ENCODE measurements around the gene LRRIQ3.
"Not testable (repeated sequence)": the region's sequence is repeated elsewhere in the genome, so short reads cannot be mapped to it uniquely, and the experiment has no call there.

Gene LRRIQ3

GRCh38 chr1:74197657-74198552 is at the start of gene LRRIQ3, which contains the start of gene FPGT:
TSS of gene LRRIQ3 (minus strand) at chr1:74198176. CDS start at chr1:74183684, 14,492 bp downstream.
TSS of gene FPGT (plus strand) at chr1:74198242. CDS start at chr1:74198279, 37 bp downstream.
- peak; percentile 93 to 94 for DNase-seq (ENCODE audit: low read depth in 2 of 2)

- DNase-seq (ENCODE audit: low read depth in 2 of 2): no peak
Measured at GRCh38 chr1:74246315-74246714, 48.3 kb upstream of the LRRIQ3 start.

GRCh38 chr1:74245168-74245772 is 47.3 kb upstream of the LRRIQ3 start:
- DNase-seq (ENCODE audit: low read depth in 2 of 2): no peak

- no peak for DNase-seq (ENCODE audit: low read depth in 2 of 2)
Measured at GRCh38 chr1:74237787-74238186, 39.8 kb upstream of the LRRIQ3 start.

- DNase-seq (ENCODE audit: low read depth in 2 of 2): no peak
Measured at GRCh38 chr1:74237035-74237434, 39.1 kb upstream of the LRRIQ3 start.

GRCh38 chr1:74236440-74236839 is 38.5 kb upstream of the LRRIQ3 start:
- no peak for DNase-seq (ENCODE audit: low read depth in 2 of 2)

GRCh38 chr1:74235153-74235552 is 37.2 kb upstream of the LRRIQ3 start, which contains the start of gene TNNI3K:
TSS of gene TNNI3K (plus strand) at chr1:74235387. CDS start at chr1:74235452, 65 bp downstream.
- no peak for DNase-seq (ENCODE audit: low read depth in 2 of 2)

- no peak for DNase-seq (ENCODE audit: low read depth in 2 of 2)
Measured at GRCh38 chr1:74223453-74223852, 25.5 kb upstream of the LRRIQ3 start.

GRCh38 chr1:74222701-74223100 is 24.7 kb upstream of the LRRIQ3 start:
- no peak for DNase-seq (ENCODE audit: low read depth in 2 of 2)

GRCh38 chr1:74215229-74215628 is 17.3 kb upstream of the LRRIQ3 start:
- DNase-seq (ENCODE audit: low read depth in 2 of 2): no peak

- DNase-seq (ENCODE audit: low read depth in 2 of 2): no peak
Measured at GRCh38 chr1:74205266-74205665, 7.3 kb upstream of the LRRIQ3 start.

GRCh38 chr1:74199504-74199903 is 1.5 kb upstream of the LRRIQ3 start:
- DNase-seq (ENCODE audit: low read depth in 2 of 2): no peak

GRCh38 chr1:74197255-74197654 is 721 bp downstream of the LRRIQ3 start:
- DNase-seq (ENCODE audit: low read depth in 2 of 2): no peak

GRCh38 chr1:74195339-74195738 is 2.6 kb downstream of the LRRIQ3 start:
- DNase-seq (ENCODE audit: low read depth in 2 of 2): no peak

- DNase-seq (ENCODE audit: low read depth in 2 of 2): no peak
Measured at GRCh38 chr1:74193908-74194307, 4.1 kb downstream of the LRRIQ3 start.

- no peak for DNase-seq (ENCODE audit: low read depth in 2 of 2)
Measured at GRCh38 chr1:74180490-74180889, 17.5 kb downstream of the LRRIQ3 start.

GRCh38 chr1:74174423-74174822 is 23.6 kb downstream of the LRRIQ3 start:
- DNase-seq (ENCODE audit: low read depth in 2 of 2): not testable (repeated sequence)

- DNase-seq (ENCODE audit: low read depth in 2 of 2): no peak
Measured at GRCh38 chr1:74162333-74162732, 35.6 kb downstream of the LRRIQ3 start.

GRCh38 chr1:74161497-74161896 is 36.5 kb downstream of the LRRIQ3 start:
- DNase-seq (ENCODE audit: low read depth in 2 of 2): no peak

GRCh38 chr1:74160046-74160445 is 37.9 kb downstream of the LRRIQ3 start:
- no peak for DNase-seq (ENCODE audit: low read depth in 2 of 2)

GRCh38 chr1:74145086-74145485 is 52.9 kb downstream of the LRRIQ3 start:
- no peak for DNase-seq (ENCODE audit: low read depth in 2 of 2)

GRCh38 chr1:74117370-74117769 is 80.6 kb downstream of the LRRIQ3 start:
- not testable (repeated sequence) for DNase-seq (ENCODE audit: low read depth in 2 of 2)

GRCh38 chr1:74113333-74113732 is 84.6 kb downstream of the LRRIQ3 start:
- no peak for DNase-seq (ENCODE audit: low read depth in 2 of 2)

All from stimulated activated CD8-positive, alpha-beta memory T cell treated with anti-CD3 and anti-CD28 coated beads, Interleukin-2, amount 100 ng/mL, for 1 hour (primary cell).